HepG2 (cell line): ENCODE measurements around the gene SOWAHA. TPM values are rescaled to one million over a fixed set of nuclear protein-coding genes. Genes with fewer than 3 reads are reported as not detected.

Experiments
- ARNT2 ChIP-seq: sonication (generic); formaldehyde crosslinking; IDR thresholded peaks from 2 replicates; pipeline ENCODE4 v1.8.0; 2022; ENCODE audit warnings: mild to moderate bottlenecking, low read depth, missing genetic modification reagents, moderate library complexity
- CBFB ChIP-seq: sonication (generic); formaldehyde crosslinking; IDR thresholded peaks from 2 replicates; pipeline ENCODE4 v1.4.0; 2020; ENCODE audit warnings: missing genetic modification reagents
- FOSL2 ChIP-seq: sonication (generic); formaldehyde crosslinking; IDR thresholded peaks from 2 replicates; pipeline ENCODE4 v1.4.0; 2020; ENCODE audit warnings: missing genetic modification reagents
- FOXJ3 ChIP-seq: sonication (generic); formaldehyde crosslinking; IDR thresholded peaks from 2 replicates; pipeline ENCODE4 v1.4.0; 2020; ENCODE audit warnings: missing genetic modification reagents, mild to moderate bottlenecking, borderline replicate concordance
- GZF1 ChIP-seq: sonication (generic); formaldehyde crosslinking; IDR thresholded peaks from 2 replicates; pipeline ENCODE4 v1.5.1; 2020; ENCODE audit warnings: mild to moderate bottlenecking, missing genetic modification reagents
- IKZF1 ChIP-seq: fragments of 450-650 bp; IDR thresholded peaks from 2 replicates; pipeline ENCODE4 v1.7.1; 2016
- MEF2D ChIP-seq: sonication (generic); formaldehyde crosslinking; IDR thresholded peaks from 2 replicates; pipeline ENCODE4 v1.5.1; 2020; ENCODE audit warnings: mild to moderate bottlenecking, missing genetic modification reagents
- MLLT10 ChIP-seq: sonication (generic); formaldehyde crosslinking; IDR thresholded peaks from 2 replicates; pipeline ENCODE4 v1.4.0; 2020; ENCODE audit warnings: missing genetic modification reagents
- NR3C1 ChIP-seq: sonication (generic); formaldehyde crosslinking; IDR thresholded peaks from 2 replicates; pipeline ENCODE4 v1.4.0; 2020; ENCODE audit warnings: missing genetic modification reagents
- PTBP1 ChIP-seq: fragments of 200-400 bp; formaldehyde crosslinking; IDR thresholded peaks from 2 replicates; pipeline ENCODE4 v1.6.1; 2018; ENCODE audit warnings: low read length, low read depth; ENCODE audit not compliant: poor library complexity, severe bottlenecking
- SMYD3 ChIP-seq: sonication (generic); formaldehyde crosslinking; IDR thresholded peaks from 2 replicates; pipeline ENCODE4 v1.8.1; 2023; ENCODE audit warnings: mild to moderate bottlenecking, missing genetic modification reagents
- SYNCRIP ChIP-seq: fragments of 200-400 bp; formaldehyde crosslinking; IDR thresholded peaks from 2 replicates; pipeline ENCODE4 v1.6.1; 2018; ENCODE audit warnings: mild to moderate bottlenecking, low read depth, low read length; ENCODE audit not compliant: insufficient read depth
- ZNF317 ChIP-seq: sonication (generic); formaldehyde crosslinking; IDR thresholded peaks from 2 replicates; pipeline ENCODE4 v1.5.0; 2020; ENCODE audit warnings: mild to moderate bottlenecking, missing genetic modification reagents
- ZNF468 ChIP-seq: sonication (generic); formaldehyde crosslinking; IDR thresholded peaks from 2 replicates; pipeline ENCODE4 v1.8.0; 2022; ENCODE audit warnings: mild to moderate bottlenecking, moderate library complexity, missing genetic modification reagents
- ZNF615 ChIP-seq: sonication (generic); formaldehyde crosslinking; IDR thresholded peaks from 2 replicates; pipeline ENCODE4 v1.5.0; 2020; ENCODE audit warnings: mild to moderate bottlenecking, missing genetic modification reagents, borderline replicate concordance
- ZNF674 ChIP-seq: sonication (generic); formaldehyde crosslinking; IDR thresholded peaks from 2 replicates; pipeline ENCODE4 v1.5.0; 2020; ENCODE audit warnings: low read depth, mild to moderate bottlenecking, missing genetic modification reagents
- ZNF878 ChIP-seq: sonication (generic); formaldehyde crosslinking; IDR thresholded peaks from 2 replicates; pipeline ENCODE4 v1.8.1; 2023; ENCODE audit warnings: mild to moderate bottlenecking, missing genetic modification reagents, moderate library complexity
- ZNF883 ChIP-seq: sonication (generic); formaldehyde crosslinking; IDR thresholded peaks from 2 replicates; pipeline ENCODE4 v1.5.1; 2020; ENCODE audit warnings: mild to moderate bottlenecking, missing genetic modification reagents; ENCODE audit errors: not compliant biosample characterization
- ZSCAN22 ChIP-seq: sonication (generic); formaldehyde crosslinking; IDR thresholded peaks from 2 replicates; pipeline ENCODE4 v1.4.0; 2020; ENCODE audit warnings: mild to moderate bottlenecking, missing genetic modification reagents
- polyA plus RNA-seq, 8 experiments: library from polyadenylated mRNA; depleted of rRNA in 3 of 8; stranded (reverse) in 7 of 8; unstranded in 1 of 8; fragments of >200 nt; fragmentation: Illumina TruSeq in 4 of 8; extraction: Trizol in 4 of 8; gene quantifications; 2 replicates each; pipeline versions ENCODE4 v1.2.1 to v1.2.3, GENCODE V29; 2011 to 2016; ENCODE audit warnings: low read depth in 4 of 8, missing spikeins in 1 of 8, mixed read lengths in 1 of 8; ENCODE audit not compliant: insufficient read depth in 1 of 8
- total RNA-seq, 5 experiments: library from RNA; depleted of rRNA; stranded (reverse); fragments of >200 nt; fragmentation: Illumina TruSeq; extraction: Trizol; gene quantifications; 2 replicates each; pipeline ENCODE4 v1.2.3, GENCODE V29; 2016; ENCODE audit warnings: low read depth in 1 of 5
- TF ChIP-seq, protein P1 (sequence below): sonication (generic); formaldehyde crosslinking; IDR thresholded peaks from 2 replicates; pipeline ENCODE4 v1.4.0; 2020; ENCODE audit warnings: missing genetic modification reagents, borderline replicate concordance
- TF ChIP-seq, protein P2 (sequence below): sonication (generic); formaldehyde crosslinking; IDR thresholded peaks from 2 replicates; pipeline ENCODE4 v1.5.0; 2020; ENCODE audit warnings: missing genetic modification reagents
- TF ChIP-seq, protein P3 (sequence below): sonication (generic); formaldehyde crosslinking; IDR thresholded peaks from 2 replicates; pipeline ENCODE4 v1.9.0; 2021; ENCODE audit warnings: mild to moderate bottlenecking, missing genetic modification reagents

SOWAHA gene
- total and polyA plus RNA-seq, 2 of the 13 experiments (the other 11 are each of a cell fraction or from before 2014, with no cell fraction given): 0.95 to 1.9 TPM

DNA sequence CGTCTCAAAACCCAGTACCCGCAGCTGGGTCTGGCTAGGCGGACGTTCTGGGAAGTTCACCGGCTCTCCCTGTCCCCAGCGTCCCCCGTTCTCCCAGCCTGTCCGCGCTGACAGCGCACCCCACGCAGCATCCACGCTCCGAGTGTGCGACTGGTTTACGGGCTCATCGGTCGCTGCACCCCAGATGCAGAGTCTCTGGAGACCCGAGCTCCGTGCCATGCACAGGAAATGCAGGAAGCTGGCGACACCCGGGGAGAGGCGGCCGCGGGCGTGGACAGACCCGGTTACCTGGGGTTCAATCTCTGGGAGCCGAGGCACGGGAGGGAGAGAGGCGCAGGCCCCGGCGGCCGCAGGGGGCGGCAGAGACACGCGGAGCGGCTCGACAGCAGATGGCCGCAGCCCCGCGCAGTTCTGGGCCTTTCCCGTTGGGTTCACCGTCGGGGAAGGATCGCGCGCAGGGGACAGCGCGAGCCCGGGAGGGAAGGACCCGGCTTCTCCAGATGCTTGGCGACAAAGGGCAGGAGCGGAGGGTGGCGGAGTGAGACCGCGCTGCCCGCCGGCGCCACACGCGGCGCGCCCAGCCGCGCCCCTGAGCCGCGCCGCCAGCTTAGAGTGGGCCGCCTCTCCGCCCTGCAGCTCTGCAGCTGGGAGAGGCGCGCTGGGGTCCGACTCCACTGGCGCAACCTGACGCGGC lies 16.8 kb downstream of the SOWAHA start (continued):
- TF ChIP-seq ZNF883 (CRISPR knock-in tag) (peak; percentile 39), FOSL2 (CRISPR knock-in tag) (0 out of 2 replicates have a peak, but pooled peaks have one; percentile 15), ZNF674 (CRISPR knock-in tag) (no peak), ZNF615 (0 out of 2 replicates have a peak, but pooled peaks have one; percentile 72), SMYD3 (CRISPR knock-in tag) (no peak), MLLT10 (CRISPR knock-in tag) (no peak), SYNCRIP (no peak), GZF1 (CRISPR knock-in tag) (0 out of 2 replicates have a peak, but pooled peaks have one; percentile 69), PTBP1 (peak; percentile 54), CBFB (CRISPR knock-in tag) (no peak), ZNF468 (CRISPR knock-in tag) (0 out of 2 replicates have a peak, but pooled peaks have one; percentile 28), ZNF317 (CRISPR knock-in tag) (peak; percentile 26; the same call in 1 of the 2 replicates), NR3C1 (CRISPR knock-in tag) (no peak), MEF2D (no peak), ZSCAN22 (CRISPR knock-in tag) (no peak), FOXJ3 (no peak), IKZF1 (no peak), ZNF878 (CRISPR knock-in tag) (0 out of 2 replicates have a peak, but pooled peaks have one; percentile 28), ARNT2 (peak; percentile 84; the same call in 1 of the 2 replicates)
- TF ChIP-seq, protein P1, sequence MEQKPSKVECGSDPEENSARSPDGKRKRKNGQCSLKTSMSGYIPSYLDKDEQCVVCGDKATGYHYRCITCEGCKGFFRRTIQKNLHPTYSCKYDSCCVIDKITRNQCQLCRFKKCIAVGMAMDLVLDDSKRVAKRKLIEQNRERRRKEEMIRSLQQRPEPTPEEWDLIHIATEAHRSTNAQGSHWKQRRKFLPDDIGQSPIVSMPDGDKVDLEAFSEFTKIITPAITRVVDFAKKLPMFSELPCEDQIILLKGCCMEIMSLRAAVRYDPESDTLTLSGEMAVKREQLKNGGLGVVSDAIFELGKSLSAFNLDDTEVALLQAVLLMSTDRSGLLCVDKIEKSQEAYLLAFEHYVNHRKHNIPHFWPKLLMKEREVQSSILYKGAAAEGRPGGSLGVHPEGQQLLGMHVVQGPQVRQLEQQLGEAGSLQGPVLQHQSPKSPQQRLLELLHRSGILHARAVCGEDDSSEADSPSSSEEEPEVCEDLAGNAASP (CRISPR knock-in tag): 0 out of 2 replicates have a peak, but pooled peaks have one; percentile 19
- TF ChIP-seq, protein P2, sequence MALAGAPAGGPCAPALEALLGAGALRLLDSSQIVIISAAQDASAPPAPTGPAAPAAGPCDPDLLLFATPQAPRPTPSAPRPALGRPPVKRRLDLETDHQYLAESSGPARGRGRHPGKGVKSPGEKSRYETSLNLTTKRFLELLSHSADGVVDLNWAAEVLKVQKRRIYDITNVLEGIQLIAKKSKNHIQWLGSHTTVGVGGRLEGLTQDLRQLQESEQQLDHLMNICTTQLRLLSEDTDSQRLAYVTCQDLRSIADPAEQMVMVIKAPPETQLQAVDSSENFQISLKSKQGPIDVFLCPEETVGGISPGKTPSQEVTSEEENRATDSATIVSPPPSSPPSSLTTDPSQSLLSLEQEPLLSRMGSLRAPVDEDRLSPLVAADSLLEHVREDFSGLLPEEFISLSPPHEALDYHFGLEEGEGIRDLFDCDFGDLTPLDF: no peak
- TF ChIP-seq, protein P3, sequence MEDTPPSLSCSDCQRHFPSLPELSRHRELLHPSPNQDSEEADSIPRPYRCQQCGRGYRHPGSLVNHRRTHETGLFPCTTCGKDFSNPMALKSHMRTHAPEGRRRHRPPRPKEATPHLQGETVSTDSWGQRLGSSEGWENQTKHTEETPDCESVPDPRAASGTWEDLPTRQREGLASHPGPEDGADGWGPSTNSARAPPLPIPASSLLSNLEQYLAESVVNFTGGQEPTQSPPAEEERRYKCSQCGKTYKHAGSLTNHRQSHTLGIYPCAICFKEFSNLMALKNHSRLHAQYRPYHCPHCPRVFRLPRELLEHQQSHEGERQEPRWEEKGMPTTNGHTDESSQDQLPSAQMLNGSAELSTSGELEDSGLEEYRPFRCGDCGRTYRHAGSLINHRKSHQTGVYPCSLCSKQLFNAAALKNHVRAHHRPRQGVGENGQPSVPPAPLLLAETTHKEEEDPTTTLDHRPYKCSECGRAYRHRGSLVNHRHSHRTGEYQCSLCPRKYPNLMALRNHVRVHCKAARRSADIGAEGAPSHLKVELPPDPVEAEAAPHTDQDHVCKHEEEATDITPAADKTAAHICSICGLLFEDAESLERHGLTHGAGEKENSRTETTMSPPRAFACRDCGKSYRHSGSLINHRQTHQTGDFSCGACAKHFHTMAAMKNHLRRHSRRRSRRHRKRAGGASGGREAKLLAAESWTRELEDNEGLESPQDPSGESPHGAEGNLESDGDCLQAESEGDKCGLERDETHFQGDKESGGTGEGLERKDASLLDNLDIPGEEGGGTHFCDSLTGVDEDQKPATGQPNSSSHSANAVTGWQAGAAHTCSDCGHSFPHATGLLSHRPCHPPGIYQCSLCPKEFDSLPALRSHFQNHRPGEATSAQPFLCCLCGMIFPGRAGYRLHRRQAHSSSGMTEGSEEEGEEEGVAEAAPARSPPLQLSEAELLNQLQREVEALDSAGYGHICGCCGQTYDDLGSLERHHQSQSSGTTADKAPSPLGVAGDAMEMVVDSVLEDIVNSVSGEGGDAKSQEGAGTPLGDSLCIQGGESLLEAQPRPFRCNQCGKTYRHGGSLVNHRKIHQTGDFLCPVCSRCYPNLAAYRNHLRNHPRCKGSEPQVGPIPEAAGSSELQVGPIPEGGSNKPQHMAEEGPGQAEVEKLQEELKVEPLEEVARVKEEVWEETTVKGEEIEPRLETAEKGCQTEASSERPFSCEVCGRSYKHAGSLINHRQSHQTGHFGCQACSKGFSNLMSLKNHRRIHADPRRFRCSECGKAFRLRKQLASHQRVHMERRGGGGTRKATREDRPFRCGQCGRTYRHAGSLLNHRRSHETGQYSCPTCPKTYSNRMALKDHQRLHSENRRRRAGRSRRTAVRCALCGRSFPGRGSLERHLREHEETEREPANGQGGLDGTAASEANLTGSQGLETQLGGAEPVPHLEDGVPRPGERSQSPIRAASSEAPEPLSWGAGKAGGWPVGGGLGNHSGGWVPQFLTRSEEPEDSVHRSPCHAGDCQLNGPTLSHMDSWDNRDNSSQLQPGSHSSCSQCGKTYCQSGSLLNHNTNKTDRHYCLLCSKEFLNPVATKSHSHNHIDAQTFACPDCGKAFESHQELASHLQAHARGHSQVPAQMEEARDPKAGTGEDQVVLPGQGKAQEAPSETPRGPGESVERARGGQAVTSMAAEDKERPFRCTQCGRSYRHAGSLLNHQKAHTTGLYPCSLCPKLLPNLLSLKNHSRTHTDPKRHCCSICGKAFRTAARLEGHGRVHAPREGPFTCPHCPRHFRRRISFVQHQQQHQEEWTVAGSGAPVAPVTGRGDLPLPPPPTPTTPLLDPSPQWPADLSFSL: peak; percentile 54; the same call in 1 of the 2 replicates
